Esophagus muscularis mucosa (tissue), 4 donors: ENCODE results near the gene RCC1.

ENCODE experiments used
- CTCF ChIP-seq, 3 experiments: fragments of 200-600 bp in 2 of 3; fragments of 450-650 bp in 1 of 3; sonication (generic) in 2 of 3; IDR thresholded peaks; one replicate each; pipeline ENCODE4 v1.5.1; 2017 to 2019; ENCODE audit warnings: antibody characterized with exemption in 3 of 3, mild to moderate bottlenecking in 2 of 3, moderate library complexity in 1 of 3
- EP300 ChIP-seq: sonication (generic); formaldehyde crosslinking; IDR thresholded peaks from one replicate; pipeline ENCODE4 v1.6.1; 2017; ENCODE audit warnings: antibody characterized with exemption
- POLR2A ChIP-seq: fragments of 450-650 bp; IDR thresholded peaks from one replicate; pipeline ENCODE4 v1.6.1; 2017; ENCODE audit warnings: antibody characterized with exemption, moderate library complexity, mild to moderate bottlenecking, low read depth
- POLR2AphosphoS5 ChIP-seq, 2 donors: sonication (generic); formaldehyde crosslinking; IDR thresholded peaks; one replicate each; pipeline ENCODE4 v1.6.1; 2017; ENCODE audit warnings: antibody characterized with exemption in 2 of 2

- TF ChIP-seq CTCF (IDR thresholded peaks at IDR 0.05) (no peak), EP300 (no peak), POLR2A (no peak), POLR2AphosphoS5 (IDR thresholded peaks at IDR 0.05) (no peak)
Observed at GRCh38 chr1:28457678-28458077, 48.2 kb upstream of the RCC1 start.
